Keratinocyte (primary cell): Measurements from ENCODE around the gene MTA2.

Experiments
- EZH2 ChIP-seq: IDR thresholded peaks from one replicate; pipeline ENCODE4 v1.6.1; 2012; ENCODE audit warnings: inconsistent platforms, mild to moderate bottlenecking, low read length, moderate library complexity
- TF ChIP-seq, protein P1 (sequence below), 3 experiments: IDR thresholded peaks in 1 of 3; conservative IDR thresholded peaks in 1 of 3; optimal IDR thresholded peaks in 1 of 3; 2 replicates in 2 of 3; 3 replicates in 1 of 3; pipeline versions ENCODE3 to v1.5.1; 2011; ENCODE audit warnings: low read length in 3 of 3, mild to moderate bottlenecking in 3 of 3, moderate library complexity in 2 of 3, control low read depth in 1 of 3, inconsistent platforms in 1 of 3; ENCODE audit not compliant: insufficient read depth in 2 of 3; ENCODE audit errors: extremely low read depth in 1 of 3

DNA sequence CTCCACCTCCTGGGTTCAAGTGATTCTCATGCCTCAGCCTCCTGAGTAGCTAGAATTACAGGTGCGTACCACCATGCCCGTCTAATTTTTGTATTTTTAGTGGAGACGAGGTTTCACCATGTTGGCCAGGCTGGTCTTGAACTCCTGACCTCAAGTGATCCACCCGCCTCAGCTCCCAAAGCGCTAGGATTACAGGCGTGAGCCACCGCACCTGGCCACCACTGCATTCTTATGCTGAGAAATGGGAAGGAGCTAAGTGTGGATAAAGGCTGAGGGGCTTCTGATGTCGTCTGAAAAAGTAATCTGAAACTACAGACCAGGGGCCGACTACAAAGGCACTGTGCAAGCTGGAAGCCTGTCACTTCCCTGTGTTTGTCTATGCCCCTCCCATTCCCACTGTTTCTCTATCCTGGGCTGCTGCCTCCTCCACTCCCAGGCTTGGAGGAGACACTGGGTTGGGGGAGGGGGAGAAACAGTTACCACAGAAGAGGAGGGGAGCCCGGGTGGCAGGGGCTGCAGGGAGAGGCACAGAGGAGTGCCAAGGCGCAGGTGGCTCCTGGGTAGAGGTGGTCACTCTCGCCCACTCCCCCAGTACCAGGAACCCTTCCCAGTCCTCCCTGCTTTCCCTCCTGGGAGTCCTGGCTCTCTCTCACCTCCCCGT, 2.9 kb upstream of the MTA2 start:
- TF ChIP-seq, protein P1, sequence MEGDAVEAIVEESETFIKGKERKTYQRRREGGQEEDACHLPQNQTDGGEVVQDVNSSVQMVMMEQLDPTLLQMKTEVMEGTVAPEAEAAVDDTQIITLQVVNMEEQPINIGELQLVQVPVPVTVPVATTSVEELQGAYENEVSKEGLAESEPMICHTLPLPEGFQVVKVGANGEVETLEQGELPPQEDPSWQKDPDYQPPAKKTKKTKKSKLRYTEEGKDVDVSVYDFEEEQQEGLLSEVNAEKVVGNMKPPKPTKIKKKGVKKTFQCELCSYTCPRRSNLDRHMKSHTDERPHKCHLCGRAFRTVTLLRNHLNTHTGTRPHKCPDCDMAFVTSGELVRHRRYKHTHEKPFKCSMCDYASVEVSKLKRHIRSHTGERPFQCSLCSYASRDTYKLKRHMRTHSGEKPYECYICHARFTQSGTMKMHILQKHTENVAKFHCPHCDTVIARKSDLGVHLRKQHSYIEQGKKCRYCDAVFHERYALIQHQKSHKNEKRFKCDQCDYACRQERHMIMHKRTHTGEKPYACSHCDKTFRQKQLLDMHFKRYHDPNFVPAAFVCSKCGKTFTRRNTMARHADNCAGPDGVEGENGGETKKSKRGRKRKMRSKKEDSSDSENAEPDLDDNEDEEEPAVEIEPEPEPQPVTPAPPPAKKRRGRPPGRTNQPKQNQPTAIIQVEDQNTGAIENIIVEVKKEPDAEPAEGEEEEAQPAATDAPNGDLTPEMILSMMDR (optimal IDR thresholded peaks at IDR 0.05 in 1 of 3, IDR thresholded peaks at IDR 0.05 in 1 of 3, conservative IDR thresholded peaks at IDR 0.05 in 1 of 3; ENCODE audit: extremely low read depth in 1 of 3, insufficient read depth in 2 of 3, low read length in 3 of 3) = no peak
- no peak for TF ChIP-seq EZH2
